Lung (tissue), 12 donors: ENCODE data around the gene KRT3. TPM values are rescaled to one million over a fixed set of nuclear protein-coding genes. Genes with fewer than 3 reads are reported as not detected.

Source experiments
- ATAC-seq: fragments of 200-7000 bp; cut with Tn5 transposase; one replicate; pipeline ENCODE4 v1.9.1; 2020; ENCODE audit warnings: moderate number of reproducible peaks; ENCODE audit not compliant: insufficient read depth, low FRiP score
- DNase-seq, 3 donors: peaks; one replicate each; pipeline ENCODE4 v3.0.0-alpha.2; 2013 to 2017
- H3K27ac ChIP-seq, 2 donors: one replicate each; pipeline ENCODE4 v1.5.1; 2013; ENCODE audit warnings: mild to moderate bottlenecking in 2 of 2, moderate library complexity in 2 of 2, control low read depth in 1 of 2, inconsistent platforms in 1 of 2, low read depth in 1 of 2, low read length in 1 of 2
- H3K27me3 ChIP-seq, 3 donors: one replicate each; pipeline ENCODE4 v1.5.1; 2013; ENCODE audit warnings: low read length in 2 of 3; ENCODE audit not compliant: control insufficient read depth in 3 of 3, insufficient read depth in 3 of 3
- H3K36me3 ChIP-seq, 4 donors: one replicate each; pipeline ENCODE4 v1.5.1; 2013; ENCODE audit warnings: low read length in 4 of 4, mild to moderate bottlenecking in 1 of 4, moderate library complexity in 1 of 4; ENCODE audit not compliant: control insufficient read depth in 4 of 4, insufficient read depth in 4 of 4
- H3K4me1 ChIP-seq, 5 donors: one replicate each; pipeline ENCODE4 v1.5.1; 2013; ENCODE audit warnings: low read length in 5 of 5, mild to moderate bottlenecking in 2 of 5, moderate library complexity in 1 of 5; ENCODE audit not compliant: control insufficient read depth in 5 of 5, insufficient read depth in 5 of 5
- H3K4me3 ChIP-seq: one replicate; pipeline ENCODE4 v1.5.1; 2013; ENCODE audit warnings: mild to moderate bottlenecking, control low read depth, moderate library complexity
- H3K9ac ChIP-seq, 2 donors: one replicate each; pipeline ENCODE4 v1.5.1; 2013; ENCODE audit warnings: low read length in 2 of 2, control low read depth in 1 of 2; ENCODE audit not compliant: insufficient read depth in 1 of 2
- H3K9me3 ChIP-seq, 4 donors: one replicate each; pipeline ENCODE4 v1.5.1; 2013; ENCODE audit warnings: low read length in 3 of 4, mild to moderate bottlenecking in 1 of 4, moderate library complexity in 1 of 4; ENCODE audit not compliant: control insufficient read depth in 4 of 4, insufficient read depth in 3 of 4
- WGBS, 2 donors: extraction: QIAGEN DNeasy Blood & Tissue Kit; methylation state at CpG; one replicate each; pipeline ENCODE4 v1.1.7; 2013; 5-methylcytosine and 5-hydroxymethylcytosine counted together
- polyA plus RNA-seq, 2 donors: library from polyadenylated mRNA; stranded (reverse); fragments of 200-250 nt; gene quantifications; one replicate each; pipeline ENCODE4 v1.2.1, GENCODE V29; 2013
- total RNA-seq, 2 donors: library from RNA; depleted of rRNA in 1 of 2; stranded (reverse); fragments of >200 nt in 1 of 2; gene quantifications; one replicate each; pipeline ENCODE4 v1.2.1, GENCODE V29; 2014 to 2021
- TF ChIP-seq, protein P1 (sequence below): IDR thresholded peaks from 2 replicates; pipeline ENCODE4 v1.5.1; 2012; ENCODE audit warnings: mild to moderate bottlenecking; ENCODE audit errors: control extremely low read depth, extremely low read depth
- donor health status: control.
- donor health status: control.
- donor health status: Bipolar disorder and iron deficiency.
- donor health status: healthy.
- donor health status: DM: yes; HTN: yes; CAD: no.

KRT3 gene
- total and polyA plus RNA-seq, 4 donors = not detected

GRCh38 chr12:52807544-52808470 is 11.9 kb upstream of the KRT3 start:
- Histone ChIP-seq H3K27ac (no peak overlapping the region), H3K4me3 (no peak overlapping the region), H3K27me3 (peaks cover 0 to 36% (median 2%) of the 10 kb centered on the region in 3 donors), H3K36me3 (no peaks in the 10 kb centered on the region), H3K9ac (no peak overlapping the region), H3K4me1 (no peaks in the 10 kb centered on the region), H3K9me3 (peaks cover 0 to 3% (median 0%) of the 10 kb centered on the region in 4 donors)
- 86 to 90% methylated on average over 16 of the region's 16 CpGs for WGBS, 2 donors
- ATAC-seq (no peak), DNase-seq (no peak)
- TF ChIP-seq, protein P1, sequence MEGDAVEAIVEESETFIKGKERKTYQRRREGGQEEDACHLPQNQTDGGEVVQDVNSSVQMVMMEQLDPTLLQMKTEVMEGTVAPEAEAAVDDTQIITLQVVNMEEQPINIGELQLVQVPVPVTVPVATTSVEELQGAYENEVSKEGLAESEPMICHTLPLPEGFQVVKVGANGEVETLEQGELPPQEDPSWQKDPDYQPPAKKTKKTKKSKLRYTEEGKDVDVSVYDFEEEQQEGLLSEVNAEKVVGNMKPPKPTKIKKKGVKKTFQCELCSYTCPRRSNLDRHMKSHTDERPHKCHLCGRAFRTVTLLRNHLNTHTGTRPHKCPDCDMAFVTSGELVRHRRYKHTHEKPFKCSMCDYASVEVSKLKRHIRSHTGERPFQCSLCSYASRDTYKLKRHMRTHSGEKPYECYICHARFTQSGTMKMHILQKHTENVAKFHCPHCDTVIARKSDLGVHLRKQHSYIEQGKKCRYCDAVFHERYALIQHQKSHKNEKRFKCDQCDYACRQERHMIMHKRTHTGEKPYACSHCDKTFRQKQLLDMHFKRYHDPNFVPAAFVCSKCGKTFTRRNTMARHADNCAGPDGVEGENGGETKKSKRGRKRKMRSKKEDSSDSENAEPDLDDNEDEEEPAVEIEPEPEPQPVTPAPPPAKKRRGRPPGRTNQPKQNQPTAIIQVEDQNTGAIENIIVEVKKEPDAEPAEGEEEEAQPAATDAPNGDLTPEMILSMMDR = no peak

DNA sequence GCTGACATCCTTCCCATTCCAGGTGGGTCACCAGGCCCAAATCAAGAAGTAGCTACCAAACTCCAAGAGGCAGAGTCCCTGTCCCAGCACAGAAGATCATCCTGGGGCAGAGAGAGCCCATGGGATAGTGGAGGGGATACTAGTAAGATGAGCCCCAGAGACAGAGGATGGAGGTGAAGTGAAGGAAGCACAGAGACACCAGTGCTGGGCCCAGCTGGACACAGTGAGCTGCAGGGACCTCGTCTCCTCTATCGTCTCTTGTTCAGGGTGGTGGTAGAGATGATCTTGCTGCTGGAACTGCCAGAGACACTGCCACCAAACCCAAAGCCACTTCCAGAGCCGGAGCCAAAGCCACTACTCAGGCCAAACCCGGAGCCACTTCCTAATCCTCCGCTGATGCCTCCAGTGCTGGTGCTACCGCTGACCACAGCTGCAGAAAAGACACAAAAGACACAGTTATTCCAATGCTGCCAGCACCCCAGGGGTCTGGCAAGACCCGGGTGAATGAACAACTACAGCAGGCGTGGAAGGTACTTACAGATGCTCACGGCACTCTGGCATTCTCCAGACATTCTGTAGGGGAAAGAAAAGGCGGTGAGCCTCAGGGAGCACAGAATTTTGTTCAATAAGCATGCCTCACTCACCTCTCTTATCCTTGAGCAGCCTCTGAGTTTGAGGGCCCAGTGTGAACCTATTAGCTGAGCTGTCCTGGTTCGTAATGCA is 11.1 kb upstream of the KRT3 start:
- TF ChIP-seq, protein P1 = no peak
- peaks cover 0 to 32% (median 5%) of the 10 kb centered on the region in 3 donors for H3K27me3 ChIP-seq
- H3K4me1 ChIP-seq = no peaks in the 10 kb centered on the region
- ATAC-seq (no peak), DNase-seq (no peak)
- WGBS, 2 donors = 90 to 95% methylated on average over 11 of the region's 11 CpGs
- H3K9ac ChIP-seq = no peak overlapping the region
- no peaks in the 10 kb centered on the region for H3K36me3 ChIP-seq
- no peak overlapping the region for H3K27ac ChIP-seq
- peaks cover 0 to 3% (median 0%) of the 10 kb centered on the region in 4 donors for H3K9me3 ChIP-seq
- no peak overlapping the region for H3K4me3 ChIP-seq

DNA sequence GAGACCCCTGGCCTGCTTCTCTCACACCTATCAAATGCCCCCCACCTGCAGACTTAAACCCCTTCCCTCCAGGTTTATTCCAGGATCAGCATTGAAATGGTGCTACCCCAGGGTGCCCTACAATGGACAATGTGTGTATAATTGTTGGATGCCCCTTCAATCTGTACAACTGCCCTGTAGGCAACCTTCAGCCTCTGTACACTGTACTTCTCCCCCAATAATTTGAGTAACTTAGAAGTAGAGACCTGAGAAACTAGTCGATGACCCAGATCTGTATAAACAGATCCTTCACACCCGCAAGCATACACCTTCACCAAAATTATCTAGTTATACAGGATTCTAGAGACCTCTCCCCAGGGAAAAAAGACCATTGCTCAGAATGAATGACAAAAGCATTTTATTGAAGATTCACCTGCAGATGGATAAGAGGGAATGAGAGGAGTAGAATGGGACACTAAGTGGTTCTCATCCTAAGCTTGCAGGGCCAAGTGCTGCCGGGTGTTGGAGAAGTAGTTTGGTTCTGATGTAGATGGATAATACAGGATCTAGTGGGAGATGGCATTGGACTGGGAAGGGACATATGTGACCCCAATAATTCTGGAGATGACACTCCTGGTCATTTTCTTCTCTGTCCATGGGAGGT is 10.4 kb upstream of the KRT3 start:
- Histone ChIP-seq H3K9ac (no peak overlapping the region), H3K4me1 (no peaks in the 10 kb centered on the region), H3K27ac (no peak overlapping the region), H3K36me3 (no peaks in the 10 kb centered on the region), H3K9me3 (peaks cover 0 to 3% (median 0%) of the 10 kb centered on the region in 4 donors), H3K4me3 (no peak overlapping the region), H3K27me3 (peaks cover 0 to 31% (median 3%) of the 10 kb centered on the region in 3 donors)
- ATAC-seq (no peak), DNase-seq (no peak)
- TF ChIP-seq, protein P1 = no peak
- WGBS, 2 donors = 95 to 98% methylated on average over 3 of the region's 3 CpGs
